ENCODE data around the gene HDAC4.

- TF ChIP-seq CTCF (IDR thresholded peaks at IDR 0.05; ENCODE audit: low read length), result no peak
- no peak for TF ChIP-seq EZH2 (IDR thresholded peaks at IDR 0.05; ENCODE audit: borderline replicate concordance, low read length)
Observed at GRCh38 chr2:239145601-239146000, 255.2 kb downstream of the HDAC4 start.
